ENCODE measurements around the gene HS3ST2.

HS3ST2 gene

DNA sequence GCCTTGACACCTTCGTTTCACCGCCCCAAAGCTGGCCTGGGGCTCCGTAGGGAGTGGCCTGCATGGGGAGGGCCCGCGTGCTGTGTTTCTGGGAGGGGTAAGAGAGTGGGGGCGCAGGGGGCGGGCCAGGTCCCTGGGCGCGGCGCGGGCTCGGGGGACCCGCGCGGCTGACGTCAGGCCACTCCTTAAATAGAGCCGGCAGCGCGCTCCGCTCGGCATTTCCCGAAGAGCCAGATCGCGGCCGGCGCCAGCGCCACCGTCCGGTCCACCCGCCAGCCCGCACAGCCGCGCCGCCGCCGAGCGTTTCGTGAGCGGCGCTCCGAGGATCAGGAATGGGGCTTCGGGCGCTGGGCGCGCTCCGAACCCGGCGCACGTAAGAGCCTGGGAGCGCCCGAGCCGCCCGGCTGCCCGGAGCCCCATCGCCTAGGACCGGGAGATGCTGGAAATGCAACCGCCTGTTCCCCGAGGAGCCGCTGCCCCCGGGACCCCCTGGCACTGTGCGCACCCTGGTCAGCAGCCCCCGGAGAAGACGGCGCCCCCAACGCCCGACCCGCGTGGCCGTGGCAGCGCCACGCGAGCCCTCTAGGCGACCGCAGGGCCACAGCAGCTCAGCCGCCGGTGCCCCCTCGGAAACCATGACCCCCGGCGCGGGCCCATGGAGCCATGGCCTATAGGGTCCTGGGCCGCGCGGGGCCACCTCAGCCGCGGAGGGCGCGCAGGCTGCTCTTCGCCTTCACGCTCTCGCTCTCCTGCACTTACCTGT, at the start of gene HS3ST2:
TSS of gene HS3ST2 (plus strand) at position 215 of the 763 bp plus-strand sequence. CDS start at position 664, 449 bp downstream.
- TF ChIP-seq, protein P1, sequence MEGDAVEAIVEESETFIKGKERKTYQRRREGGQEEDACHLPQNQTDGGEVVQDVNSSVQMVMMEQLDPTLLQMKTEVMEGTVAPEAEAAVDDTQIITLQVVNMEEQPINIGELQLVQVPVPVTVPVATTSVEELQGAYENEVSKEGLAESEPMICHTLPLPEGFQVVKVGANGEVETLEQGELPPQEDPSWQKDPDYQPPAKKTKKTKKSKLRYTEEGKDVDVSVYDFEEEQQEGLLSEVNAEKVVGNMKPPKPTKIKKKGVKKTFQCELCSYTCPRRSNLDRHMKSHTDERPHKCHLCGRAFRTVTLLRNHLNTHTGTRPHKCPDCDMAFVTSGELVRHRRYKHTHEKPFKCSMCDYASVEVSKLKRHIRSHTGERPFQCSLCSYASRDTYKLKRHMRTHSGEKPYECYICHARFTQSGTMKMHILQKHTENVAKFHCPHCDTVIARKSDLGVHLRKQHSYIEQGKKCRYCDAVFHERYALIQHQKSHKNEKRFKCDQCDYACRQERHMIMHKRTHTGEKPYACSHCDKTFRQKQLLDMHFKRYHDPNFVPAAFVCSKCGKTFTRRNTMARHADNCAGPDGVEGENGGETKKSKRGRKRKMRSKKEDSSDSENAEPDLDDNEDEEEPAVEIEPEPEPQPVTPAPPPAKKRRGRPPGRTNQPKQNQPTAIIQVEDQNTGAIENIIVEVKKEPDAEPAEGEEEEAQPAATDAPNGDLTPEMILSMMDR (IDR thresholded peaks at IDR 0.05) = peak; percentile 60
- TF ChIP-seq ZFX (IDR thresholded peaks at IDR 0.05; ENCODE audit: borderline replicate concordance) = no peak
- no peak within 1 kb of the TSS for H3K27ac ChIP-seq

DNA sequence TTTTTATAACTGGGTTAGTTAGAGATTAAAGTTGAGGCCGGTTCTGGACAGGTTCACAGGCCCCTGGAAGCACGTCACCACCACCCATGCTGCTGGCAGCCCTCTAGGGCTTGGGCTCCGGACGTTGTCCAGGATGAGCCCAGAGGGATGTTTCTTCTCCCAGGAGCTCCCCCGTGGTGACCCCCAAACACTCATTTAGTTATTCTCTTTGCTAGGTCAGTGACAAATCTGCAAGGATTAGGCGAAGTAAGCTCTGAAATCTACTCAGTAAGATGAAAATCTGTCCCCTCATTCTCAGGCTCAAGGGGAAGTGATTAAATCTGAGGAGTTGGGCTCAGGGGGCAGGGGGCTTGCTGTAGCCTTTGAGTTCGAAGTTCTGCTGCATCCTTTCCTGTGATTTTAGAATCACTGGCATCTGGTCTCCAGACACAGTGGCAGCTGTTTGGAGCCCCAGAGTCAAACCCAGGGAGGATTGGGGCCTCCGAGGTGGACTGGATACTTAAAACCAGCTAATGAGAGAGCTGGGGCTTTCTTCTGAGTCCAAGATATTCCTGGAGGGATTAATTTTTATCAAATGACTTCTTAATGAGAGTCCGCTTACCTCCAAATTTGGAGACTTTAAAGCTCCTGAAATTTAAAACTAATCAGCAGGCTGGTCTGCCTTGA, 49.2 kb upstream of the HS3ST2 start:
- H3K27ac ChIP-seq = no peak overlapping the region
- TF ChIP-seq, protein P1 (IDR thresholded peaks at IDR 0.05) = no peak
- no peak for TF ChIP-seq ZFX (IDR thresholded peaks at IDR 0.05; ENCODE audit: borderline replicate concordance)

DNA sequence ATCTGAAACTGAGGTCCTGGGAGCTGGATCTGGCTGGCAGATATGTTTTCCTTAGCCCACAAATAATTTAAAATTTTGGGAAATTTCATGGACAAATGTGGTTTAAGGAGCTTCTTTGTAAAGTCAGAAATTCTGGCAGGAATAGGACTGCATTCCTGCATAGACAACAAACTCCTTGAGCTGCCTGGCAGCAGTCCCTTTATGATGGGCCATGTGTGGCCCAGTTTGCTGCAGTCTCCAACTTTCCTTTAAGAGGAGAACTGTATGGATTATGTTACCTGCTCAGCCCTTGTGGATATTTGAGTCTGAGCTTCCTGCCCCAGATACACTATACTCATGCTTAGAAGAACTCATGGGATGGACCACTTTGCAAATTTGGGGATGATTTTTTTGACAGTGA, 48.5 kb upstream of the HS3ST2 start:
- TF ChIP-seq, protein P1 (IDR thresholded peaks at IDR 0.05) = no peak
- no peak for TF ChIP-seq ZFX (IDR thresholded peaks at IDR 0.05; ENCODE audit: borderline replicate concordance)
- H3K27ac ChIP-seq = no peak overlapping the region

DNA sequence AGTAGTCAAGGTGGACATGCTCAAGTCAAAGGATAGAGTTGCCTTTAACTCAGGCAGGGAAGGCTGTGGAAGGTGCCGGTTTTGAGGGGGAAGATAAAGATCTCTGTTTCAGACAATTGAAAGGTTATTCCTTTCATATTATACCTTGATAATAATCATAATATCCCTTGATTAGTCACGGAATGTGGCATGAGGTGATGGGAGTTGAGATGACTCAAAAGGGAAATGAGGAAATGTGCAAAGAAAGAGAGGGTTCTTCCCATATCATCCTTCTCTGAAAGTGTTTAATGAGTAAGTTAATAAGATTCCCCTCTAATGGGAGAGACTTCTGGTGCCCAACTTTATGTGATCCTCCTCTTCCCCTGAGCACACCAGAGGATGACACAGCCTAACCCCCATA, 43.1 kb upstream of the HS3ST2 start:
- TF ChIP-seq, protein P1 (IDR thresholded peaks at IDR 0.05) = no peak
- no peak for TF ChIP-seq ZFX (IDR thresholded peaks at IDR 0.05; ENCODE audit: borderline replicate concordance)
- H3K27ac ChIP-seq = no peak overlapping the region

DNA sequence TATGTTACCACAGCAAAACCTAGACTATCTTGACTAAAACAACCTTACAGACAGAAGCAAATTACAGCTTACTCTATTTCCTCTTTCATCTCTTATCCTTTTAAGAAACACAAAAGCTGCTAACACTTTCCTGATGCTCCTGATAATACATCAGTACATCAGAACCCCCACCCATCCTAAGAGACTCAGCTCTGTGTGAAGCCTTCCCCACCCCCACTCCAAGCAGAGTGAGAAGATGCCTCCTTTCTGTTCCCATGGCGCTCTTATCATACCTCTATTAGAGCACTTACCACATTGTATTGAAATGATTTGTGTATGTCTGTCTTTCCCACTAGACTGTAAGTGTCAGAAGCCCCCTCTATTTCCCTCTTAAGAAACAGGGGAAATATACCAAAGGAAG, 42.4 kb upstream of the HS3ST2 start:
- TF ChIP-seq ZFX (IDR thresholded peaks at IDR 0.05; ENCODE audit: borderline replicate concordance) = no peak
- TF ChIP-seq, protein P1 (IDR thresholded peaks at IDR 0.05) = no peak
- no peak overlapping the region for H3K27ac ChIP-seq

DNA sequence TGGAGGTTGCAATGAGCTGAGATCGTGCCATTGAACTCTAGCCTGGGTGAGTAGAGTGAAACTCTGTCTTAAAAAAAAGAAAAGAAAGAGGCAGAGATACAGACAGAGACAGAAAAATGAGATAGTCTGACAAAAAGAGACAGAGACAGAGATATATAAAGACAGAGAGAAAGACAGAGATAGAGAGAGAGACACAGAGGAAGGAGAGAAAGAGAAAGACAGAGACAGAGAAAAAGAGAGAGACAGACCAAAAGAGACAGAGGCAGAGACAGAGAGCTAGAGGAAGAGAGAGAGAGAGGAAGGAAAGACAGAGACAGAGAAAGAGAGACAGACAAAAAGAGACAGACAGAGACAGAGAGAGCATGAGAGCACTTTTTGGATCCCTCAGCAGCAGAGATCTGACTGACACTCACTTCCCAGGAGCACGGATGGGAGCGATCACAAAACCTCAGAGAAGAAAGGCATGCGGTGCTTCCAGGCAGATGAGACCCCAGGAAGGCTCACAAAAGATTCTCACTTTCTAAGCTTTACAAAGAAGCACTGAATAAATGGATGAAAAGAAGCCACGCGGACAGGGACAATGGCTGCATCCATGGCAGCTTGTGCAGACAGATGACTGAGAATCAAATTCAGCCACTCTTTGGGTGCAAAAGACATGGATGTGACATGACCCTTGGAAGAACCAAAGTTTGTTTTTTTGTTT, 38.6 kb upstream of the HS3ST2 start:
- no peak overlapping the region for H3K27ac ChIP-seq
- TF ChIP-seq, protein P1 (IDR thresholded peaks at IDR 0.05) = no peak
- no peak for TF ChIP-seq ZFX (IDR thresholded peaks at IDR 0.05; ENCODE audit: borderline replicate concordance)
